Testis (tissue), 2 donors: ENCODE results near the gene SFRP5.

ENCODE experiments used
- POLR2A ChIP-seq: fragments of 450-650 bp; IDR thresholded peaks from one replicate; pipeline ENCODE4 v1.6.1; 2017; ENCODE audit warnings: antibody characterized with exemption, mild to moderate bottlenecking, moderate library complexity
- TF ChIP-seq, protein P1 (sequence below), 3 experiments: fragments of 450-650 bp in 2 of 3; fragments of 200-600 bp in 1 of 3; sonication (generic) in 1 of 3; IDR thresholded peaks; one replicate each; pipeline ENCODE4 v1.5.1; 2016 to 2019; ENCODE audit warnings: antibody characterized with exemption in 3 of 3, mild to moderate bottlenecking in 2 of 3, moderate library complexity in 1 of 3

GRCh38 chr10:97798958-97799610 is 27.3 kb upstream of the SFRP5 start:
- TF ChIP-seq, protein P1, sequence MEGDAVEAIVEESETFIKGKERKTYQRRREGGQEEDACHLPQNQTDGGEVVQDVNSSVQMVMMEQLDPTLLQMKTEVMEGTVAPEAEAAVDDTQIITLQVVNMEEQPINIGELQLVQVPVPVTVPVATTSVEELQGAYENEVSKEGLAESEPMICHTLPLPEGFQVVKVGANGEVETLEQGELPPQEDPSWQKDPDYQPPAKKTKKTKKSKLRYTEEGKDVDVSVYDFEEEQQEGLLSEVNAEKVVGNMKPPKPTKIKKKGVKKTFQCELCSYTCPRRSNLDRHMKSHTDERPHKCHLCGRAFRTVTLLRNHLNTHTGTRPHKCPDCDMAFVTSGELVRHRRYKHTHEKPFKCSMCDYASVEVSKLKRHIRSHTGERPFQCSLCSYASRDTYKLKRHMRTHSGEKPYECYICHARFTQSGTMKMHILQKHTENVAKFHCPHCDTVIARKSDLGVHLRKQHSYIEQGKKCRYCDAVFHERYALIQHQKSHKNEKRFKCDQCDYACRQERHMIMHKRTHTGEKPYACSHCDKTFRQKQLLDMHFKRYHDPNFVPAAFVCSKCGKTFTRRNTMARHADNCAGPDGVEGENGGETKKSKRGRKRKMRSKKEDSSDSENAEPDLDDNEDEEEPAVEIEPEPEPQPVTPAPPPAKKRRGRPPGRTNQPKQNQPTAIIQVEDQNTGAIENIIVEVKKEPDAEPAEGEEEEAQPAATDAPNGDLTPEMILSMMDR (IDR thresholded peaks at IDR 0.05) = no peak
- no peak for TF ChIP-seq POLR2A
